ENCODE data around the gene INTS11. TPM values are rescaled to one million over a fixed set of nuclear protein-coding genes. Genes with fewer than 3 reads are reported as not detected.

Gene INTS11
- total and polyA plus RNA-seq, 9 of the 15 experiments (the other 6 are each of a cell fraction or from before 2014, with no cell fraction given): 3.6 to 183 (median 110) TPM

GRCh38 chr1:1347663-1348419 lies 23.4 kb upstream of the INTS11 start (continued):
- TF ChIP-seq CREB3 (tag; conservative IDR thresholded peaks at IDR 0.05; ENCODE audit: low read depth) (no peak), ZFPM2 (CRISPR knock-in tag; IDR thresholded peaks at IDR 0.05) (no peak), ZBTB2 (IDR thresholded peaks at IDR 0.05) (0 out of 2 replicates have a peak, but pooled peaks have one; percentile 29), MLLT1 (IDR thresholded peaks at IDR 0.05) (no peak), HNRNPUL1 (IDR thresholded peaks at IDR 0.05; ENCODE audit: low read length) (no peak), FOXJ2 (tag; IDR thresholded peaks at IDR 0.05) (no peak), TFAM (CRISPR knock-in tag; conservative IDR thresholded peaks at IDR 0.05) (no peak), BRCA1 (IDR thresholded peaks at IDR 0.05) (no peak), BRCA1 (CRISPR knock-in tag; IDR thresholded peaks at IDR 0.05) (peak; percentile 84; the same call in 1 of the 2 replicates), E2F6 (IDR thresholded peaks at IDR 0.05; ENCODE audit: borderline replicate concordance in 1 of 2, extremely low read depth in 1 of 2, insufficient read depth in 1 of 2, insufficient read length in 1 of 2, low read depth in 1 of 2, low read length in 1 of 2, poor library complexity in 1 of 2, severe bottlenecking in 1 of 2) (peak; percentile 59 to 80), PRPF4 (IDR thresholded peaks at IDR 0.05; ENCODE audit: insufficient read depth, low read depth, low read length, poor library complexity, severe bottlenecking) (no peak)

All from K562 (cell line).